GM23248 (cell line): Measurements from ENCODE around the gene SMIM3. TPM values are rescaled to one million over a fixed set of nuclear protein-coding genes. Genes with fewer than 3 reads are reported as not detected.

ENCODE experiments used
- DNase-seq: peaks from one replicate; pipeline ENCODE4 v3.0.0-alpha.2; 2015
- H2AFZ ChIP-seq: fragments of 200-600 bp; sonication (generic); 2 replicates; pipeline ENCODE4 v1.6.1; 2016; ENCODE audit warnings: antibody characterized with exemption
- H3F3A ChIP-seq: fragments of 200-600 bp; sonication (generic); 2 replicates; pipeline ENCODE4 v1.6.1; 2016; ENCODE audit warnings: mild to moderate bottlenecking, antibody characterized with exemption, mixed run types; ENCODE audit not compliant: insufficient read depth
- H3K27ac ChIP-seq: fragments of 200-600 bp; sonication (generic); 2 replicates; pipeline ENCODE4 v1.5.1; 2016; ENCODE audit warnings: mild to moderate bottlenecking
- H3K27me3 ChIP-seq: fragments of 200-600 bp; sonication (generic); replicated peaks from 2 replicates; pipeline ENCODE4 v1.6.1; 2016; ENCODE audit warnings: mild to moderate bottlenecking; ENCODE audit not compliant: insufficient read depth
- H3K36me3 ChIP-seq: fragments of 200-600 bp; sonication (generic); 2 replicates; pipeline ENCODE4 v1.6.1; 2016; ENCODE audit warnings: low read depth, mild to moderate bottlenecking
- H3K4me1 ChIP-seq: fragments of 200-600 bp; sonication (generic); 2 replicates; pipeline ENCODE4 v1.6.1; 2016; ENCODE audit warnings: mild to moderate bottlenecking; ENCODE audit not compliant: insufficient read depth
- H3K4me2 ChIP-seq: fragments of 200-600 bp; sonication (generic); one replicate; pipeline ENCODE4 v1.6.1; 2016; ENCODE audit warnings: mild to moderate bottlenecking; ENCODE audit not compliant: unreplicated experiment
- H3K4me3 ChIP-seq: fragments of 200-600 bp; sonication (generic); 2 replicates; pipeline ENCODE4 v1.5.1; 2016; ENCODE audit warnings: mild to moderate bottlenecking
- H3K79me2 ChIP-seq: fragments of 200-600 bp; sonication (generic); 2 replicates; pipeline ENCODE4 v1.6.1; 2016; ENCODE audit warnings: mild to moderate bottlenecking; ENCODE audit not compliant: insufficient read depth
- H3K9ac ChIP-seq: fragments of 200-600 bp; sonication (generic); 2 replicates; pipeline ENCODE4 v1.6.1; 2016; ENCODE audit warnings: mild to moderate bottlenecking
- H3K9me2 ChIP-seq: fragments of 200-600 bp; sonication (generic); 2 replicates; pipeline ENCODE4 v1.6.1; 2016; ENCODE audit warnings: mixed run types, mild to moderate bottlenecking, moderate library complexity; ENCODE audit not compliant: insufficient read depth
- H3K9me3 ChIP-seq: fragments of 200-600 bp; sonication (generic); one replicate; pipeline ENCODE4 v1.6.1; 2017; ENCODE audit warnings: low read depth
- H4K20me1 ChIP-seq: fragments of 200-600 bp; sonication (generic); 2 replicates; pipeline ENCODE4 v1.6.0; 2016; ENCODE audit not compliant: insufficient read depth
- EZH2 ChIP-seq: fragments of 200-600 bp; sonication (generic); IDR thresholded peaks from 2 replicates; pipeline ENCODE4 v1.6.1; 2018; ENCODE audit warnings: antibody characterized with exemption, mild to moderate bottlenecking; ENCODE audit not compliant: insufficient read depth, poor library complexity, severe bottlenecking
- EZH2phosphoT487 ChIP-seq: fragments of 200-600 bp; sonication (generic); IDR thresholded peaks from 2 replicates; pipeline ENCODE4 v1.6.1; 2018; ENCODE audit warnings: antibody characterized with exemption, moderate library complexity, mild to moderate bottlenecking, low read depth; ENCODE audit not compliant: insufficient read depth
- WGBS, 2 experiments: methylation state at CpG; one replicate each; pipeline ENCODE4 v1.1.6; 2015 to 2017; ENCODE audit warnings: low lambda C conversion rate in 2 of 2, low coverage in 1 of 2; ENCODE audit errors: missing lambda C conversion rate in 2 of 2; 5-methylcytosine and 5-hydroxymethylcytosine counted together
- in situ Hi-C: fragments of 300-500 bp; cut with MboI; formaldehyde crosslinking; loops from 2 replicates; pipeline ENCODE4 v1.15.0; 2020
- polyA plus RNA-seq: library from polyadenylated mRNA; unstranded; fragments of >200 nt; fragmentation: Nextera tagmentation; extraction: Ambion mirVana; gene quantifications from 2 replicates; pipeline ENCODE4 v1.2.1, GENCODE V29; 2016
- total RNA-seq: library from RNA; depleted of rRNA; stranded (reverse); fragments of >200 nt; shearing (Covaris generic); gene quantifications from 2 replicates; pipeline ENCODE4 v1.2.3, GENCODE V29; 2014

The SMIM3 gene
- total and polyA plus RNA-seq, 2 experiments from 2014 or later = 73.8 to 88.3 TPM

DNA sequence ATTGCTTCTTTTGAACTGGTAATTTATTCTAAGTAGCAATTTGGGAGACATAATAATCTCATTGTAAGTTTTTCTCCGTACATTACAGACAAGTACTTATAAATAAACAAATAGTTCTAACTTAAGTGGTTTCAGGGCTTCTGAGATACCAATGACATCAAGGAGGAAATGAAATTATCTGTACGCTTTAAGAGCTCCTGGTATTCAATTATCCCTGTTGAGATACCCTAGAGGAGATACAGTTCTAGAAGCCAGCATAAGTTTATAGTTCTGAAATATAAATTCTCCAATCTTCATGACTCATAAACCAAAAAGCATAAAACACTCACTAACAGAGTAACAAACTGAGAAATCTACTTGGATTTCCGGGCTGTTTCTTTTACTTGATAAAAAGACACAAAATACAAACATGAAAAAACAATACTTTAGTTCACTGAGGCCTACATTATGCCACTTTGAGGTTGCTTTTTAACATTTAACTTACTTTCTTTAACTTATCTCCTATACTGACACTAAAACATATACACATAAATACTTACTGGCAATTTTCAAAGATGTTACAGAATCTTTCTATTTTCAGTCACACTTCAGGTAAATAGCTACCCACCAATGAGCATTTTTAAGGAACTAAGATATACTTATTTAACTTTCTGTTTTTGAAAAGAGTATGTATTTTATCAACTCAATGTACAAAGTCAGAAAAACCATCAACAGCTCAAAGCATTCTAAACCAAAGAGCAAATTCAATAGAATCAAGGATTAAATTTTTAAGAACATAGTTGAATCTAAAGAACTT, 27.3 kb upstream of the SMIM3 start:
- Histone ChIP-seq H3F3A (peaks cover 15% of the 10 kb centered on the region; the same call in 1 of the 2 replicates), H3K4me2 (no peak overlapping the region), H3K27ac (no peak overlapping the region), H3K27me3 (no peaks in the 10 kb centered on the region), H2AFZ (no peak overlapping the region), H3K36me3 (peaks cover 50% of the 10 kb centered on the region), H3K9ac (peak overlapping the region; percentile 7; the same call in 1 of the 2 replicates), H4K20me1 (no peaks in the 10 kb centered on the region), H3K9me2 (no peaks in the 10 kb centered on the region), H3K9me3 (no peaks in the 10 kb centered on the region), H3K4me3 (no peak overlapping the region), H3K4me1 (peaks cover 1% of the 10 kb centered on the region; the same call in 1 of the 2 replicates), H3K79me2 (peaks cover 91% of the 10 kb centered on the region)
- no peak for DNase-seq
- WGBS, 2 experiments = 96 to 99% methylated on average over 3 of the region's 3 CpGs
- TF ChIP-seq EZH2 (no peak), EZH2phosphoT487 (no peak)
- in situ Hi-C loops = no loop called here

DNA sequence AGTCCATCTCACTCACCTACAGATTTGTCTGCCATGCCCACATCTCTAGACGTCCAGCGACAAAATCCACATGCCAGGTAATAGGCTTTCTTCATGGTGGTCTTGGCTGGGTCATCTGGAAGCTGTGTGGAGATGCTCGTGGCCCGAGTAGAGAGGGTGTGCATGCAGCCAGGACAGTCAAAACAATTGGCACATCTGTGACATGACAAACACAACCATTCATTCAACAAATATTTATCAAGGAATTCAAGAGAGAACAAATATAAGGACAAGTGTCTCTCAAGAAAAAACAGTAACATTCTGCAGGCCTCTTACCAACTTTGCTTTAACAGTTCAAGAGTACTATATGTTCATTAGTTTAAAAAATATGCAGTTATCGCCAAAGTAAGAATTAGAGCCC, 25.1 kb upstream of the SMIM3 start:
- Histone ChIP-seq H3K27me3 (no peaks in the 10 kb centered on the region), H3K9ac (no peak overlapping the region), H4K20me1 (no peaks in the 10 kb centered on the region), H3K4me2 (no peak overlapping the region), H2AFZ (no peak overlapping the region), H3K36me3 (peaks cover 54% of the 10 kb centered on the region), H3K4me3 (no peak overlapping the region), H3K79me2 (peaks cover 95% of the 10 kb centered on the region), H3K4me1 (peaks cover 13% of the 10 kb centered on the region), H3K9me3 (no peaks in the 10 kb centered on the region), H3K27ac (no peak overlapping the region), H3K9me2 (no peaks in the 10 kb centered on the region), H3F3A (peaks cover 35% of the 10 kb centered on the region)
- TF ChIP-seq EZH2 (no peak), EZH2phosphoT487 (no peak)
- no peak for DNase-seq
- WGBS, 2 experiments = 97 to 99% methylated on average over 5 of the region's 5 CpGs
- in situ Hi-C loops = no loop called here

- no peak overlapping the region for H3K27ac ChIP-seq
- 100% methylated on average over 1 of the region's 1 CpG for WGBS, 2 experiments
- no peaks in the 10 kb centered on the region for H3K27me3 ChIP-seq
Observed at GRCh38 chr5:150753863-150754262, 24.7 kb upstream of the SMIM3 start.

GRCh38 chr5:150757087-150757649, 21.4 kb upstream of the SMIM3 start:
- Histone ChIP-seq H3K9me2 (no peaks in the 10 kb centered on the region), H3K4me1 (peaks cover 19% of the 10 kb centered on the region), H3K27me3 (no peaks in the 10 kb centered on the region), H3K9ac (peak overlapping the region; percentile 86), H2AFZ (no peak overlapping the region), H3K79me2 (peaks cover 59% of the 10 kb centered on the region), H3K4me3 (peak overlapping the region; percentile 97), H4K20me1 (no peaks in the 10 kb centered on the region), H3K4me2 (peak overlapping the region; percentile 98), H3K27ac (peak overlapping the region; percentile 98), H3K36me3 (peaks cover 42% of the 10 kb centered on the region), H3F3A (peaks cover 22% of the 10 kb centered on the region), H3K9me3 (no peaks in the 10 kb centered on the region)
- peak; percentile 38 for DNase-seq
- WGBS, 2 experiments = 44 to 60% methylated on average over 1 of the region's 1 CpG
- TF ChIP-seq EZH2 = no peak
- no peak for TF ChIP-seq EZH2phosphoT487
- in situ Hi-C loops = no loop called here

More at GRCh38 chr5:150753863-150754262, 24.7 kb upstream of the SMIM3 start:
- DNase-seq = no peak
- Histone ChIP-seq H3K9me2 (no peaks in the 10 kb centered on the region), H3K36me3 (peaks cover 54% of the 10 kb centered on the region), H4K20me1 (no peaks in the 10 kb centered on the region), H3F3A (peaks cover 35% of the 10 kb centered on the region), H3K9me3 (no peaks in the 10 kb centered on the region), H3K4me3 (no peak overlapping the region), H3K79me2 (peaks cover 92% of the 10 kb centered on the region), H2AFZ (no peak overlapping the region), H3K4me1 (peaks cover 13% of the 10 kb centered on the region), H3K9ac (no peak overlapping the region), H3K4me2 (no peak overlapping the region)
- no peak for TF ChIP-seq EZH2phosphoT487
- TF ChIP-seq EZH2 = no peak
- in situ Hi-C loops = no loop called here
